HepG2 (cell line): ENCODE results near the gene TMEM87A. TPM values are rescaled to one million over a fixed set of nuclear protein-coding genes. Genes with fewer than 3 reads are reported as not detected.
A peak's percentile ranks its signal among the peaks of the same experiment; 100 is the strongest.

Source experiments
- ATF7 ChIP-seq, 2 experiments: fragments of 450-650 bp in 1 of 2; sonication (generic) in 1 of 2; formaldehyde crosslinking in 1 of 2; IDR thresholded peaks; 2 replicates each; pipeline versions ENCODE4 v1.4.0 to v1.6.1; 2016 to 2020; ENCODE audit warnings: antibody characterized with exemption in 1 of 2, mild to moderate bottlenecking in 1 of 2, missing genetic modification reagents in 1 of 2
- CEBPB ChIP-seq: IDR thresholded peaks from 2 replicates; pipeline ENCODE4 v1.6.1; 2011; ENCODE audit warnings: low read depth, low read length, improper control_type of control experiment, borderline replicate concordance
- CHCHD3 ChIP-seq: sonication (generic); formaldehyde crosslinking; IDR thresholded peaks from 2 replicates; pipeline ENCODE4 v1.8.0; 2022; ENCODE audit warnings: mild to moderate bottlenecking, missing genetic modification reagents, moderate library complexity
- CSRNP2 ChIP-seq: sonication (generic); formaldehyde crosslinking; conservative IDR thresholded peaks from 2 replicates; pipeline ENCODE4 v1.8.0; 2022; ENCODE audit warnings: low read depth, missing genetic modification reagents
- EP300 ChIP-seq, 3 experiments: sonication (generic) in 1 of 3; formaldehyde crosslinking in 1 of 3; IDR thresholded peaks; 2 replicates each; pipeline versions ENCODE4 v1.5.1 to v1.6.1; 2011 to 2020; ENCODE audit warnings: low read depth in 2 of 3, low read length in 2 of 3, borderline replicate concordance in 1 of 3, improper control_type of control experiment in 1 of 3, mild to moderate bottlenecking in 1 of 3, missing genetic modification reagents in 1 of 3, moderate library complexity in 1 of 3
- GABPA ChIP-seq, 2 experiments: IDR thresholded peaks; 2 replicates each; pipeline ENCODE4 v1.6.1; 2011 to 2016; ENCODE audit warnings: low read depth in 2 of 2, low read length in 1 of 2, missing biosample characterization in 1 of 2, missing genetic modification characterization in 1 of 2
- MAZ ChIP-seq, 2 experiments: sonication (generic) in 1 of 2; formaldehyde crosslinking in 1 of 2; IDR thresholded peaks; 2 replicates each; pipeline versions ENCODE4 v1.5.0 to v1.6.1; 2012 to 2020; ENCODE audit warnings: low read depth in 2 of 2, mild to moderate bottlenecking in 2 of 2, borderline replicate concordance in 1 of 2, improper control_type of control experiment in 1 of 2, low read length in 1 of 2, missing genetic modification reagents in 1 of 2, moderate library complexity in 1 of 2
- MLLT10 ChIP-seq: sonication (generic); formaldehyde crosslinking; IDR thresholded peaks from 2 replicates; pipeline ENCODE4 v1.4.0; 2020; ENCODE audit warnings: missing genetic modification reagents
- MTF2 ChIP-seq: sonication (generic); formaldehyde crosslinking; IDR thresholded peaks from 2 replicates; pipeline ENCODE4 v1.5.0; 2020; ENCODE audit warnings: missing genetic modification reagents, borderline replicate concordance
- PAXIP1 ChIP-seq: sonication (generic); formaldehyde crosslinking; conservative IDR thresholded peaks from 2 replicates; pipeline ENCODE4 v1.4.0; 2020; ENCODE audit warnings: mild to moderate bottlenecking, missing genetic modification reagents, moderate library complexity
- SP4 ChIP-seq: sonication (generic); formaldehyde crosslinking; IDR thresholded peaks from 2 replicates; pipeline ENCODE4 v1.8.1; 2023; ENCODE audit warnings: mild to moderate bottlenecking, missing genetic modification reagents
- TAF1 ChIP-seq: sonication (generic); formaldehyde crosslinking; IDR thresholded peaks from 2 replicates; pipeline ENCODE4 v1.4.0; 2020; ENCODE audit warnings: missing genetic modification reagents
- ZBTB4 ChIP-seq: sonication (generic); formaldehyde crosslinking; IDR thresholded peaks from 2 replicates; pipeline ENCODE4 v1.4.0; 2020; ENCODE audit warnings: missing genetic modification reagents, mild to moderate bottlenecking, borderline replicate concordance
- ZBTB42 ChIP-seq: sonication (generic); formaldehyde crosslinking; IDR thresholded peaks from 2 replicates; pipeline ENCODE4 v1.5.0; 2020; ENCODE audit warnings: mild to moderate bottlenecking, missing genetic modification reagents
- ZEB1 ChIP-seq: IDR thresholded peaks from 2 replicates; pipeline ENCODE4 v1.6.1; 2012; ENCODE audit warnings: mild to moderate bottlenecking, low read depth, inconsistent platforms; ENCODE audit not compliant: insufficient replicate concordance
- ZNF343 ChIP-seq: sonication (generic); formaldehyde crosslinking; IDR thresholded peaks from 2 replicates; pipeline ENCODE4 v1.4.0; 2020; ENCODE audit warnings: mild to moderate bottlenecking, missing genetic modification reagents
- ZNF839 ChIP-seq: sonication (generic); formaldehyde crosslinking; IDR thresholded peaks from 2 replicates; pipeline ENCODE4 v1.4.0; 2020; ENCODE audit warnings: missing genetic modification reagents, mild to moderate bottlenecking, borderline replicate concordance
- polyA plus RNA-seq, 8 experiments: library from polyadenylated mRNA; depleted of rRNA in 3 of 8; stranded (reverse) in 7 of 8; unstranded in 1 of 8; fragments of >200 nt; fragmentation: Illumina TruSeq in 4 of 8; extraction: Trizol in 4 of 8; gene quantifications; 2 replicates each; pipeline versions ENCODE4 v1.2.1 to v1.2.3, GENCODE V29; 2011 to 2016; ENCODE audit warnings: low read depth in 4 of 8, missing spikeins in 1 of 8, mixed read lengths in 1 of 8; ENCODE audit not compliant: insufficient read depth in 1 of 8
- total RNA-seq, 5 experiments: library from RNA; depleted of rRNA; stranded (reverse); fragments of >200 nt; fragmentation: Illumina TruSeq; extraction: Trizol; gene quantifications; 2 replicates each; pipeline ENCODE4 v1.2.3, GENCODE V29; 2016; ENCODE audit warnings: low read depth in 1 of 5

TMEM87A gene
- total and polyA plus RNA-seq, 2 of the 13 experiments (the other 11 are each of a cell fraction or from before 2014, with no cell fraction given) = 20.2 to 42.8 TPM

- TF ChIP-seq PAXIP1 (CRISPR knock-in tag) = peak; percentile 81
- TF ChIP-seq ZNF343 (CRISPR knock-in tag) = no peak
- no peak for TF ChIP-seq ZBTB4 (CRISPR knock-in tag)
- TF ChIP-seq GABPA (IDR thresholded peaks at IDR 0.05; ENCODE audit: low read depth, low read length) = no peak
- TF ChIP-seq GABPA (CRISPR knock-in tag; IDR thresholded peaks at IDR 0.05; ENCODE audit: low read depth) = no peak
- TF ChIP-seq MLLT10 = no peak
- TF ChIP-seq SP4 (CRISPR knock-in tag) = no peak
- peak in 1 of 2 experiments; percentile 73; a peak in 2 of 4 replicates for TF ChIP-seq EP300 (IDR thresholded peaks at IDR 0.05; ENCODE audit: low read depth in 2 of 2, low read length in 2 of 2)
- no peak for TF ChIP-seq EP300 (CRISPR knock-in tag; IDR thresholded peaks at IDR 0.05; ENCODE audit: borderline replicate concordance)
- no peak for TF ChIP-seq ZBTB42 (CRISPR knock-in tag)
- TF ChIP-seq CEBPB = peak; percentile 97
- no peak for TF ChIP-seq CHCHD3 (CRISPR knock-in tag)
- peak; percentile 80 for TF ChIP-seq ATF7 (IDR thresholded peaks at IDR 0.05)
- no peak for TF ChIP-seq ATF7 (CRISPR knock-in tag; IDR thresholded peaks at IDR 0.05)
- no peak for TF ChIP-seq TAF1
- no peak for TF ChIP-seq CSRNP2 (CRISPR knock-in tag)
- no peak for TF ChIP-seq ZNF839
- no peak for TF ChIP-seq ZEB1
- TF ChIP-seq MAZ (IDR thresholded peaks at IDR 0.05; ENCODE audit: borderline replicate concordance, low read depth, low read length) = no peak
- TF ChIP-seq MAZ (CRISPR knock-in tag; IDR thresholded peaks at IDR 0.05; ENCODE audit: low read depth) = no peak
- TF ChIP-seq MTF2 = no peak
Measured at GRCh38 chr15:42286445-42287029, 13.3 kb upstream of the TMEM87A start (continued).
